ENCODE results near the gene KLF2. TPM values are rescaled to one million over a fixed set of nuclear protein-coding genes. Genes with fewer than 3 reads are reported as not detected.
"Not testable (repeated sequence)": the region's sequence is repeated elsewhere in the genome, so short reads cannot be mapped to it uniquely, and the experiment has no call there.

KLF2 gene
- total RNA-seq, 4 donors from 2014 or later, result 64.9 to 74.1 (median 68.5) TPM

GRCh38 chr19:16284505-16284904, 40.1 kb upstream of the KLF2 start:
- TF ChIP-seq CTCF (IDR thresholded peaks at IDR 0.05) (no peak), POLR2A (IDR thresholded peaks at IDR 0.05; ENCODE audit: low read depth) (no peak), POLR2AphosphoS5 (IDR thresholded peaks at IDR 0.05) (no peak), EP300 (IDR thresholded peaks at IDR 0.05) (no peak)
- Histone ChIP-seq H3K27ac (replicated peaks in 1 of 4) (peak overlapping the region; percentile 94 to 98 (median 98)), H3K27me3 (no peaks in the 10 kb centered on the region), H3K9me3 (no peaks in the 10 kb centered on the region), H3K4me3 (peak overlapping the region in 2 of 4 donors; percentile 44 to 46), H3K36me3 (no peaks in the 10 kb centered on the region), H3K4me1 (peaks cover 51 to 84% (median 67%) of the 10 kb centered on the region in 4 donors)
- intact Hi-C loops (cut with DNase I), result loop anchor here (5.0 kb wide), 1 partner anchor 43 kb away; no protein-coding TSS in a partner anchor
- 76% methylated on average over 7 of the region's 9 CpGs for WGBS
- no peak for DNase-seq (ENCODE audit: extremely low spot score)

- Histone ChIP-seq H3K27ac (replicated peaks in 1 of 4) (peak overlapping the region; percentile 94 to 98 (median 98)), H3K4me1 (peaks cover 46 to 78% (median 61%) of the 10 kb centered on the region in 4 donors)
- DNase-seq (ENCODE audit: extremely low spot score); H3K9me3 ChIP-seq; H3K27me3 ChIP-seq; H3K36me3 ChIP-seq; intact Hi-C loops (cut with DNase I); H3K4me3 ChIP-seq: not testable (repeated sequence)
- WGBS, result 77% methylated on average over 3 of the region's 3 CpGs
Observed at GRCh38 chr19:16285079-16285478, 39.5 kb upstream of the KLF2 start.

GRCh38 chr19:16285769-16286498, 38.7 kb upstream of the KLF2 start:
- peak overlapping the region; percentile 94 to 98 (median 98) for H3K27ac ChIP-seq (replicated peaks in 1 of 4)
- H3K36me3 ChIP-seq, result no peaks in the 10 kb centered on the region
- H3K4me1 ChIP-seq, result peaks cover 46 to 73% (median 62%) of the 10 kb centered on the region in 4 donors
- H3K27me3 ChIP-seq, result no peaks in the 10 kb centered on the region
- no peaks in the 10 kb centered on the region for H3K9me3 ChIP-seq
- no peak for TF ChIP-seq CTCF (IDR thresholded peaks at IDR 0.05)
- no peak for TF ChIP-seq POLR2A (IDR thresholded peaks at IDR 0.05; ENCODE audit: low read depth)
- no peak for TF ChIP-seq EP300 (IDR thresholded peaks at IDR 0.05)
- peak; percentile 45 to 55 for TF ChIP-seq POLR2AphosphoS5 (IDR thresholded peaks at IDR 0.05)
- H3K4me3 ChIP-seq, result peak overlapping the region in 3 of 4 donors; percentile 9 to 17 (median 15)
- WGBS, result 40% methylated on average over 20 of the region's 22 CpGs
- no peak for DNase-seq (ENCODE audit: extremely low spot score)
- intact Hi-C loops (cut with DNase I), result no loop called here

GRCh38 chr19:16288544-16288943, 36.1 kb upstream of the KLF2 start:
- no peak overlapping the region for H3K27ac ChIP-seq (replicated peaks in 1 of 4)

More at GRCh38 chr19:16288544-16288943, 36.1 kb upstream of the KLF2 start:
- 67% methylated on average over 9 of the region's 9 CpGs for WGBS
- DNase-seq (ENCODE audit: extremely low spot score), result no peak
- TF ChIP-seq POLR2AphosphoS5 (IDR thresholded peaks at IDR 0.05), result no peak
- TF ChIP-seq CTCF (IDR thresholded peaks at IDR 0.05), result no peak
- TF ChIP-seq POLR2A (IDR thresholded peaks at IDR 0.05; ENCODE audit: low read depth), result no peak
- TF ChIP-seq EP300 (IDR thresholded peaks at IDR 0.05), result no peak
- intact Hi-C loops (cut with DNase I), result no loop called here
- Histone ChIP-seq H3K4me1 (peaks cover 58 to 75% (median 67%) of the 10 kb centered on the region in 4 donors), H3K9me3 (no peaks in the 10 kb centered on the region), H3K4me3 (no peak overlapping the region), H3K36me3 (no peaks in the 10 kb centered on the region), H3K27me3 (no peaks in the 10 kb centered on the region)
